ENCODE data around the gene APBA1.

Gene APBA1

DNA sequence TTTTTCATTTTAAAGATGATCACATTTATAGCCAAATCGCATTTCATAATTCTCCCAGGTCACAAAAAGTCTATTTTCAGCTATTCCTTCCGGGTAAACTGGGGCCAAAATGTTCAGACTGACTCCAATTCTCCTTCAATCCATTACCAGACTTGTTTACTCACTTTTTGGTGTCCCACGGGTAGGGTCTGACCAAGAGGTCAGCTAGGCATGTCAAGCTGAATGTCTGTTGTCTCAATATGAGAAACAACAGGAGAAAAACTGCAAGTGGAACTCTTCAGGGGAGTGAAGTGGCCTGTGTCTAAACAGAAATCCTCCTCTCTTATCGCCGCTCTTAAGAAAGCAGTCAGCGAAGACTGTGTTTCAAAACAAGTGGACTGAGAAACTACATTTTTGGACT is 171.3 kb downstream of the APBA1 start:
- H2AFZ ChIP-seq (ENCODE audit: low read length, unreplicated experiment): no peak overlapping the region
- no peaks in the 10 kb centered on the region for H3K36me3 ChIP-seq (ENCODE audit: insufficient read depth, low read length)
- H3K27me3 ChIP-seq (ENCODE audit: insufficient read depth, low read length): peaks cover 1% of the 10 kb centered on the region; the same call in 1 of the 2 replicates
- H3K27ac ChIP-seq (ENCODE audit: low read depth, low read length): no peak overlapping the region
- no peaks in the 10 kb centered on the region for H3K79me2 ChIP-seq (ENCODE audit: control insufficient read depth, insufficient read depth, low read length, unreplicated experiment)
- H3K4me3 ChIP-seq (ENCODE audit: low read depth, low read length): no peak overlapping the region
- H3K4me1 ChIP-seq (ENCODE audit: control insufficient read depth, insufficient read depth, low read length, unreplicated experiment): peaks cover 18% of the 10 kb centered on the region

DNA sequence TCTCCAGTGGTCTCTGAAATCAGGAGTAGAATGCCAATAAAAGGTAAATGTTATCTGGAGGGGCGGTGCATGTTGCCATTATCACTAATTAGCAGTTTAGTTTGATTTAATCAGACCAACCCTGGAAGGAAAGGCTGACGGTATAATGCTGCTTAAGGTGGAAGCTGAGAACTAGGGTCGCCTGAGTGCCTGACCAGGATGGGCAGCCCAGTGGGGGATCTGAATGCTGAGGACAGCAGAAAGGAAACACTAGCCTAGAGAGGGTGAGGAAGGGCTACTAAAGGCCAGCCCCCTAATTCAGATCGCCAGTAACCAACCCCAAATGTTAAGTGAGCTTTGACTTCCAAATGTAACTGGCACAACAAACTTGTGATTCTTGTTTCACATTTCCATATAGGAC is 172.2 kb downstream of the APBA1 start:
- Histone ChIP-seq H2AFZ (ENCODE audit: low read length, unreplicated experiment) (no peak overlapping the region), H3K27me3 (ENCODE audit: insufficient read depth, low read length) (peaks cover 7% of the 10 kb centered on the region; the same call in 1 of the 2 replicates), H3K4me3 (ENCODE audit: low read depth, low read length) (no peak overlapping the region)

DNA sequence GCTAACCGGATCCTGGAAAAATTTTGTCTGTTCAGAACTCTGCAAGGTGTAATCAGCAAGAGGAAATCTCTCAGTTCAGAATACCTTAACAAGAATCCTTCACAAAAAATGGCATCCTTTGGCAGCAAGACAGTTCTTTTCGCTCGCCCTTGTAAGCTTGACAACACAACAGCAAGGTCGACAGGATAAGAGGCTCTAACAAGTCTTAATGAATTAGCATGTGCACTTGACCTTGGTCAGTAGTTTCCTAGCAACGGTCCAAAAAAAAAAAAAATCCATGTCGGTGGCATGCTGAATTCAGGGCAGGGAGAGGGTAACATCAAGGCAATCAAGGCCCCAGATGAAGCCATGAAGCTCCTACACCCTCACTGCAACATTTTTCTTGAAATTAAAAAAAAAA is 172.8 kb downstream of the APBA1 start:
- H3K79me2 ChIP-seq (ENCODE audit: control insufficient read depth, insufficient read depth, low read length, unreplicated experiment): no peaks in the 10 kb centered on the region
- H2AFZ ChIP-seq (ENCODE audit: low read length, unreplicated experiment): no peak overlapping the region
- peaks cover 7% of the 10 kb centered on the region; the same call in 1 of the 2 replicates for H3K27me3 ChIP-seq (ENCODE audit: insufficient read depth, low read length)
- no peak overlapping the region for H3K4me3 ChIP-seq (ENCODE audit: low read depth, low read length)
- H3K4me1 ChIP-seq (ENCODE audit: control insufficient read depth, insufficient read depth, low read length, unreplicated experiment): peaks cover 18% of the 10 kb centered on the region
- no peaks in the 10 kb centered on the region for H3K36me3 ChIP-seq (ENCODE audit: insufficient read depth, low read length)
- no peak overlapping the region for H3K27ac ChIP-seq (ENCODE audit: low read depth, low read length)

More for the DNA sequence above, 172.2 kb downstream of the APBA1 start:
- no peaks in the 10 kb centered on the region for H3K36me3 ChIP-seq (ENCODE audit: insufficient read depth, low read length)
- H3K27ac ChIP-seq (ENCODE audit: low read depth, low read length): no peak overlapping the region
- peaks cover 18% of the 10 kb centered on the region for H3K4me1 ChIP-seq (ENCODE audit: control insufficient read depth, insufficient read depth, low read length, unreplicated experiment)
- H3K79me2 ChIP-seq (ENCODE audit: control insufficient read depth, insufficient read depth, low read length, unreplicated experiment): no peaks in the 10 kb centered on the region

DNA sequence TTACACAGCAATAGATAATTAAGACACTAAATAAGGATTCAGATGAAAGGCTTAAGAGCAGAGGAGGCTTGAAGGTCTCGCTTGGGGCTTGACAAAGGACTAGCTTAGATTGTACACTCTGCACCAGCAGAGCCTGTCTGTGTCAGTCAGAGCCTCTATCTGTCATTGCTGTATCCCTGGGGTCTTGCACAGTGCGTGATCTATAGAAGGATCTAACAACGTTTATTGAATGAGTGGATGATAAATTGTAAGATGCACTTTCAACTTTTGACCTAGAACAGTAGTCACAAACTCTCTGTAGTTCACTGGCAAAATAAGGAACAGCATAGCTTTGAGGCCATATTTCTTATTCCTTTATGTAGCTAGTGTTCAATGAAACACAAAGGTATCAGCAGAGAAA is 173.7 kb downstream of the APBA1 start:
- Histone ChIP-seq H3K27ac (ENCODE audit: low read depth, low read length) (no peak overlapping the region), H3K27me3 (ENCODE audit: insufficient read depth, low read length) (peaks cover 7% of the 10 kb centered on the region; the same call in 1 of the 2 replicates), H3K4me1 (ENCODE audit: control insufficient read depth, insufficient read depth, low read length, unreplicated experiment) (peaks cover 18% of the 10 kb centered on the region), H3K36me3 (ENCODE audit: insufficient read depth, low read length) (no peaks in the 10 kb centered on the region), H3K79me2 (ENCODE audit: control insufficient read depth, insufficient read depth, low read length, unreplicated experiment) (no peaks in the 10 kb centered on the region), H3K4me3 (ENCODE audit: low read depth, low read length) (no peak overlapping the region), H2AFZ (ENCODE audit: low read length, unreplicated experiment) (no peak overlapping the region)

DNA sequence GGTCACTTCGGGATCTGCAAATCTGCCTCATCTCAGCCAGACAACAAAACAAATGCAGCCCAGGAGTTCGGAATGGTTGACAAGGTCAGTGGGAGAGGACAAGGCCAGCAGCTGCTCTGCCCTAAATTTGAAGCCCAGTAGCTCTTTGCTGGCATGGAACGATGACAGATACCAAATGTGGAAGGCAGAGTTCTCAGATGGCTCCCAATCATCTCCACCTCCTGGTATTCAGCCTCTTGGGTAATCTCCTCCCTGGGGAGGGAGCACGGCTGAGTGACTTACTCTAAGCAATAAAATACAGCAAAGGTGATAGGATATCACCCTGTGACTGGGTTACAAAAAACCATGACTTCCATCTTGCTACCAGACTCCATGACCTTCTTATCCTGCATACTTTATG is 174.4 kb downstream of the APBA1 start:
- H3K36me3 ChIP-seq (ENCODE audit: insufficient read depth, low read length): no peaks in the 10 kb centered on the region
- no peaks in the 10 kb centered on the region for H3K79me2 ChIP-seq (ENCODE audit: control insufficient read depth, insufficient read depth, low read length, unreplicated experiment)
- no peak overlapping the region for H3K27ac ChIP-seq (ENCODE audit: low read depth, low read length)
- peaks cover 11% of the 10 kb centered on the region for H3K4me1 ChIP-seq (ENCODE audit: control insufficient read depth, insufficient read depth, low read length, unreplicated experiment)
- peaks cover 7% of the 10 kb centered on the region; the same call in 1 of the 2 replicates for H3K27me3 ChIP-seq (ENCODE audit: insufficient read depth, low read length)
- H2AFZ ChIP-seq (ENCODE audit: low read length, unreplicated experiment): no peak overlapping the region
- H3K4me3 ChIP-seq (ENCODE audit: low read depth, low read length): no peak overlapping the region

DNA sequence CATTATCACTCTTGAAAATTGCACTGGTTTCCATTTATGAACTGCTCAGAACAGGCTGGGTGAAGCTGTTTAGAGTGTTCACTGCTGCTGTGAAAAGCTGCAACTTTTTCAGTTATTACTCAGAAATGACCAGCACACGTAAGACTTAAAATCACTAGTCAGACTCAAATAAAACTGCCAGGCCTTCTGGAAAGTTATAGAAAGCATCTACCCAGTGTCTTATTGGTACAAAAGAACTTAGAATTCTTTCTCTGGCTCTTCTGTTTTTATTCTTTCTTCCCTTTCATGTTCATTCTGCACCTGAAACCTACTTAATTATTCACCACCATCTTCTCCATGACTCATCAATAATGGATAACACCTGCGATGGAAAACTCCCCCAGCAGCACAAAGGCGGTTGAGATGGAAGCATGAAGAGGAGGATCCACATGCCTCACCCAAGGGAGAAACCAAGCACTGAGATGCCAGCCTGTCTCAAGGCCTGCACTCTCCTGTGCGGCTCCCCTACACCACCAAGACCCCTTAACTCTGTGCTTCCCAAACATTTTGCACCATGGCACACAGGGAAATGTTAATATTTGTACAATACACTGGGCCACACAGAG is 175.2 kb downstream of the APBA1 start:
- Histone ChIP-seq H3K27ac (ENCODE audit: low read depth, low read length) (no peak overlapping the region), H3K27me3 (ENCODE audit: insufficient read depth, low read length) (peaks cover 7% of the 10 kb centered on the region; the same call in 1 of the 2 replicates), H3K4me3 (ENCODE audit: low read depth, low read length) (no peak overlapping the region), H3K4me1 (ENCODE audit: control insufficient read depth, insufficient read depth, low read length, unreplicated experiment) (peaks cover 2% of the 10 kb centered on the region), H3K36me3 (ENCODE audit: insufficient read depth, low read length) (no peaks in the 10 kb centered on the region), H2AFZ (ENCODE audit: low read length, unreplicated experiment) (no peak overlapping the region), H3K79me2 (ENCODE audit: control insufficient read depth, insufficient read depth, low read length, unreplicated experiment) (no peaks in the 10 kb centered on the region)

DNA sequence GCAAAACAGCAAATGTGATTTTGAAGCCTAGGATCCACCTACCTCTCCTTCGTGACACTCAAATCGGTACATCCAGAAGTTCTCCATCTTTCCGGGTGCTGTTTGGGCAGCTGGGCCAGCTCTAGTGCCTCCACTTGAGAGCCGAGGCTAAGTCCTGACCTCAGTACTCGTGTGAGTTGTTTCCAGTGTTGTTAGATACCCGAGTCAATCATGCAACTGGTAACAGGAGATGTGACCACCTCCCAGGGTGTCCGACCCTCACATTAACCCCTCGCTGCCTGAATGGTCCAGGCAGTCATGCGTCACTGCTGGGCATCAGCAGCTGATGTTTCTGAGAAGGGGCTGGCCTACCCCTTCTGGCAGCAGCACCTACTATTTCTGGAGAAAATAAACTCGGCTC is 176.9 kb downstream of the APBA1 start:
- H2AFZ ChIP-seq (ENCODE audit: low read length, unreplicated experiment): no peak overlapping the region
- no peaks in the 10 kb centered on the region for H3K4me1 ChIP-seq (ENCODE audit: control insufficient read depth, insufficient read depth, low read length, unreplicated experiment)
- H3K4me3 ChIP-seq (ENCODE audit: low read depth, low read length): no peak overlapping the region

DNA sequence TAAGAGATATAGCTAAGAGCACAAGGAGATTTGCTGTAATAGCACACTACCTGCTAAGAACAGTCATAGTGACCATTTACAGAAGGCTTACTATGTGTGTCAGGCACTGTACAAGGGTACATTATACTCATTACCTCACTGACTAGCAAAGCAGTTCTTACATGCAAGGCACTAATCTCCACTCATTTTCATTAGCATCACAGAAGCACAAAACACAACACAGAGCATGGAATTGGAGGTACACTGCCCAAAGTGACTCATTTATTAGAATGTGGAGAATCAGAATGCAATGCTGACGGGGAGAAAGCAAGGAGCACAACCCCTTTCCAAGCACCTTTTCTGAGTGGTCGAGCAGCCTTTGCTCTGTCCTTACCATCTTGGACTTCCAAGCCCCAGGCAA is 177.4 kb downstream of the APBA1 start:
- Histone ChIP-seq H3K27me3 (ENCODE audit: insufficient read depth, low read length) (peaks cover 7% of the 10 kb centered on the region; the same call in 1 of the 2 replicates), H3K79me2 (ENCODE audit: control insufficient read depth, insufficient read depth, low read length, unreplicated experiment) (no peaks in the 10 kb centered on the region), H3K4me3 (ENCODE audit: low read depth, low read length) (no peak overlapping the region), H3K36me3 (ENCODE audit: insufficient read depth, low read length) (no peaks in the 10 kb centered on the region), H2AFZ (ENCODE audit: low read length, unreplicated experiment) (no peak overlapping the region), H3K4me1 (ENCODE audit: control insufficient read depth, insufficient read depth, low read length, unreplicated experiment) (no peaks in the 10 kb centered on the region), H3K27ac (ENCODE audit: low read depth, low read length) (no peak overlapping the region)

More for the DNA sequence above, 176.9 kb downstream of the APBA1 start:
- H3K27ac ChIP-seq (ENCODE audit: low read depth, low read length): no peak overlapping the region
- H3K36me3 ChIP-seq (ENCODE audit: insufficient read depth, low read length): no peaks in the 10 kb centered on the region
- H3K27me3 ChIP-seq (ENCODE audit: insufficient read depth, low read length): peaks cover 7% of the 10 kb centered on the region; the same call in 1 of the 2 replicates
- H3K79me2 ChIP-seq (ENCODE audit: control insufficient read depth, insufficient read depth, low read length, unreplicated experiment): no peaks in the 10 kb centered on the region

DNA sequence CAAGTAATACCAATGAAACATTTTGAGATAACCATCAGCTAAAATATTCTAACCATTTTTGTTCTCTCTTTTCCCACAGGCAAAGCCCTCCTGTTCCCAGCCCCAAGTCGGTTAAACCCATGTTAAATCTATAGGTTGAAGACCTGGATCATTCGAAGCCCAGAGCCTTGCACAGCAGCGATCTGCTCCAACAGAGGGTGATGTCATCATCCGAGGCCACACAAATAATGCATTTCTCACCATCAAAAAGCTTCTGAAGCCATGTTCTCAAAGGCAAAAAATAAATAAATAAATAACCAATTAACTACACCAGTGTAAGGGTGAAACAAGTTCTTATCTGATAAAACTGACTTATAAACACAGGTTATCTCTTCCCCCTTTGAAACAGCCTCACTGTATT is 178.0 kb downstream of the APBA1 start:
- Histone ChIP-seq H3K79me2 (ENCODE audit: control insufficient read depth, insufficient read depth, low read length, unreplicated experiment) (no peaks in the 10 kb centered on the region), H2AFZ (ENCODE audit: low read length, unreplicated experiment) (no peak overlapping the region), H3K4me3 (ENCODE audit: low read depth, low read length) (no peak overlapping the region), H3K27me3 (ENCODE audit: insufficient read depth, low read length) (peaks cover 7% of the 10 kb centered on the region; the same call in 1 of the 2 replicates), H3K27ac (ENCODE audit: low read depth, low read length) (no peak overlapping the region), H3K4me1 (ENCODE audit: control insufficient read depth, insufficient read depth, low read length, unreplicated experiment) (no peaks in the 10 kb centered on the region), H3K36me3 (ENCODE audit: insufficient read depth, low read length) (no peaks in the 10 kb centered on the region)

DNA sequence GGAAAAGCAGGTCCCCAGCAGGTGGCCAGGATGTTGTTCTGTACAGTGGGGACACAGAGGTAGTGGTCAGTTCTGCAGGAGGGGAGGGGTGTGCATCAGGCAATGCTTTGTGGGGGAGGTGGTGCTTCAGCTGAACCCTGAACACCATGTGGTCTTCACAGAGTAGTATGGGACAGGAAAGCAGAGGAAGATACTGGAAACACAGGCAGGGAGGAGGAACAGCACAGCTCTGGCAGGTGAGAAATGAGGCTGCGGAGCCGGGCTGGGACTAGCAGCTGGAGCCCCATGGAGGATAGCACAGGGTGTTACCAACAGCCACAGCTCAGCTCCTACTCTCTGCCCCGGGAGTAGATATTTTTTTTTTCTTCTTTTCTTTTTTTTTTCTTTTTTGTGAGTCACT is 185.7 kb downstream of the APBA1 start:
- H3K27me3 ChIP-seq (ENCODE audit: insufficient read depth, low read length): peaks cover 16% of the 10 kb centered on the region
- H2AFZ ChIP-seq (ENCODE audit: low read length, unreplicated experiment): no peak overlapping the region
- no peak overlapping the region for H3K4me3 ChIP-seq (ENCODE audit: low read depth, low read length)
- no peaks in the 10 kb centered on the region for H3K4me1 ChIP-seq (ENCODE audit: control insufficient read depth, insufficient read depth, low read length, unreplicated experiment)
- no peaks in the 10 kb centered on the region for H3K79me2 ChIP-seq (ENCODE audit: control insufficient read depth, insufficient read depth, low read length, unreplicated experiment)
- H3K27ac ChIP-seq (ENCODE audit: low read depth, low read length): no peak overlapping the region
- H3K36me3 ChIP-seq (ENCODE audit: insufficient read depth, low read length): no peaks in the 10 kb centered on the region

DNA sequence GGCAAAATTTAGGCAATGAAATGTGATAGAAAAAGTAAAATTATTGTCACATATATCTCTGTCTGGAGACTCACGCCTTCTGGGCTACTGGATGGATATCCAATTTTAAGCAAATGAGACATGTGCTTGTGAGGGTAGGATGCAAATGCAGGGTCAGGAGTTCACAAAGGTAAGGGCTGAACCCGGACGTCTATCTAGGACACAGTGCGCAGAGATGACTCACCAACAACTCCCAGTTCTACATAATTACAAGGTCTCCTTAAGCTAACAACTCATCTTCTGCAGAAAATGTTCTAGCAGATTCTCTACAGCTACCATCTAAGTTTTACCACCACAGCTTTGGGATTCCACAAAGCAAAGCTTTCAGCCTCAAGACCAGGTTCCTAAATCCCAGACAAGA is 186.7 kb downstream of the APBA1 start:
- H3K4me3 ChIP-seq (ENCODE audit: low read depth, low read length): no peak overlapping the region
- no peaks in the 10 kb centered on the region for H3K79me2 ChIP-seq (ENCODE audit: control insufficient read depth, insufficient read depth, low read length, unreplicated experiment)
- H3K27me3 ChIP-seq (ENCODE audit: insufficient read depth, low read length): peaks cover 16% of the 10 kb centered on the region
- no peak overlapping the region for H3K27ac ChIP-seq (ENCODE audit: low read depth, low read length)
- no peaks in the 10 kb centered on the region for H3K36me3 ChIP-seq (ENCODE audit: insufficient read depth, low read length)
- H3K4me1 ChIP-seq (ENCODE audit: control insufficient read depth, insufficient read depth, low read length, unreplicated experiment): no peaks in the 10 kb centered on the region
- H2AFZ ChIP-seq (ENCODE audit: low read length, unreplicated experiment): no peak overlapping the region
